Stimulated activated CD8-positive, alpha-beta memory T cell treated with anti-CD3 and anti-CD28 coated beads, Interleukin-12 subunit alpha, Interleukin-12 subunit beta, amount 100 ng/mL, for 24 hours (primary cell): ENCODE measurements around the gene IL12RB2.
"Not testable (repeated sequence)": the region's sequence is repeated elsewhere in the genome, so short reads cannot be mapped to it uniquely, and the experiment has no call there.

Experiments
- DNase-seq: peaks from one replicate; pipeline ENCODE4 v3.0.0-alpha.2; 2020; ENCODE audit errors: extremely low read depth

IL12RB2 gene

DNA sequence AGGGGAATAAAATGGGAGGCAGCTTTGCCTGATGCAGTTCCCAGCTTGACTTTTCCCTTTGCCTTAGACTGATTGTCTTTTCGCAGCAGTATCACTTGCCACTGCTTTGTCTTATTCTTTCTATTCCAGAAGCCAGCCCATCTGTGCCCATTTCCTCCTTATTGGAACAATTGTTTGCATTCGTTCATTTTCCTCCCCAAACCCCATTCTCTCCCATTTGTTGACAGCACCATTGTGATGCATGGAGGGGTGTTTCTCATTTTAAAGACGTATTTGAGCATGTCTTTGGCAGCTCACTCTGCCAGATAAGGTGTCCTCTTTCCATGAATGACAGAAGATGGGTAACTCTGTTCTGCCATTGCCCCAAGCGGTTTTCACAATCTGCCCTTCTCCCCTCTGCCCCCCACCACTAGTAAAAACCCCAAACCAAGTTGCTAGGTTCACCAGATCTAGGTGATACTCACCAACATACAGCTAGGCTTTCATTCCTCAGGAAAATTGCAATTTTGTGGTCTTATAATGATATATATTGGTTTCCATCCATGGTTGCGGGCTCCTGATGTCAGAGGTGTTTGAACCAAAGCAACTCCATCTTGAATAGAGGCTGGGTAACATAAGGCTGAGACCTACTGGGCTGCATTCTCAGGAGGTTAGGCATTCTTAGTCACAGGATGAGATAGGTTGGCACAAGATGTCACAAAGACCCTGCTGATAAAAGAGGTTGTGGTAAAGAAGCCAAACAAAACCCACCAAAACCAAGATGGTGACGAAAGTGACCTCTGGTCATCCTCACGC, 91.7 kb downstream of the IL12RB2 start:
- no peak for DNase-seq

DNA sequence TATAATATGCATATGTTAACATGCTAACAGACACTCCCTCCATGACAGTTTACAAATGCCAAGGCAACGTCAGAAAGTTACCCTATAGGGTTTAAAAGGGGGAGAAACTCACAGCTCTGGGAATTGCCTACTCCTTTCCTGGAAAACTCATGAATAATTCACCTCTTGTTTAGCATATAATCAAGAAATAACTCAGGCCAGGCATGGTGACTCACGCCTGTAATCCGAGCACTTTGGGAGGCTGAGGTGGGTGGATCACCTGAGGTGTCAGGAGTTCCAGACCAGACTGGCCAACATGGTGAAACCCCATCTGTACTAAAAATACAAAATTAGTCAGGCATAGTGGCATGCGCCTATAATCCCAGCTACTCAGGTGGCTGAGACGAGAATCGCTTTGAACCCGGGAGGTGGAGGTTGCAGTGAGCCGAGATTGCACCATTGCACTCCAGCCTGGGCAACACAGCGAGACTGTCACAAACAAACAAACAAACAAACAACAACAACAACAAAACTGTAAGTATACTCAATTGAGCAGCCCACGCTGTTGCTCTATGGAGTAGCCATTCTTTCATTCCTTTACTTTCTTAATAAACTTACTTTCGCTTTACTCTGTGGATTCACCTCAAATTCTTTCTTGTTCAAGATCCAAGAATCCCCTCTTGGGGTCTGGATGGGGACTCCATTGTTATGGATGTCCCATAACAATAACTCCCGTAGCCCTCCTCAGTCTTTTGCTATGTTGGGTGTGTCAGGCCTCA, 92.5 kb downstream of the IL12RB2 start:
- DNase-seq: peak; percentile 21

DNA sequence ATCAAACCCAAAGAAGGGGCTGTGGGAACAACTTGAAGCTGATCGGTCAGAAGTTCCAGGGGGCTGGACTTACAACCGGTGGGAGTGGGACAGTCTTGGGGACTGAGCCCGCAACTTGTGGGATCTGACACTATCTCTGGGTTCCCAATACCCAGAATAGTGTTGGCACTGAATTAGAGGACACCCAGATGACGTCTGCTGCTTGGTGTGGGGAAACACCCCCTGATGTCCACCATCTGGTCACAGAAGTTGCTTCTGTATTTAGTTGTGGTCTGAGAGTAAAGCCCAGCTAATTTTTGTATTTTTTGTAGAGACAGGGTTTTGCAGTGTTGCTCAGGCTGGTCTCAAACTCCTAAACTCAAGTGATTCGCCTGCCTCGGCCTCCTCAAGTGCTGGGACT, 93.8 kb downstream of the IL12RB2 start:
- no peak for DNase-seq

DNA sequence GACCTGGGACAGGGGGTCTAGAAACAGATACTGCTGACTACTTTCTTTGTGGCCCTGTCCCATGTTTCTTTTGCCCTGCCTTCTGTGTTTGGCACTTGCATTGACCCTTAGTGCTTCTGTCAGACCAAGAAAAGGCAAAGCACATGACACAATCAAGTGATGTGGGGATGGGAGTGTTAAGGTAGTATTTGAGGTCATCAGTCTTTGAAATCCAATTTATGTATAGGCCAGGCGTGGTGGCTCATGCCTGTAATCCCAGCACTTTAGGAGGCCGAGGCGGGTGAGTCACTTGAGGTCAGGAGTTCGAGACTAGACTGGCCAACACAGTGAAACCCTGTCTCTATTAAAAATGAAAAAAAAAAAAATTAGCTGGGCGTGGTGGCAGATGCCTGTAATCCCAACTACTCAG, 96.5 kb downstream of the IL12RB2 start:
- no peak for DNase-seq

DNA sequence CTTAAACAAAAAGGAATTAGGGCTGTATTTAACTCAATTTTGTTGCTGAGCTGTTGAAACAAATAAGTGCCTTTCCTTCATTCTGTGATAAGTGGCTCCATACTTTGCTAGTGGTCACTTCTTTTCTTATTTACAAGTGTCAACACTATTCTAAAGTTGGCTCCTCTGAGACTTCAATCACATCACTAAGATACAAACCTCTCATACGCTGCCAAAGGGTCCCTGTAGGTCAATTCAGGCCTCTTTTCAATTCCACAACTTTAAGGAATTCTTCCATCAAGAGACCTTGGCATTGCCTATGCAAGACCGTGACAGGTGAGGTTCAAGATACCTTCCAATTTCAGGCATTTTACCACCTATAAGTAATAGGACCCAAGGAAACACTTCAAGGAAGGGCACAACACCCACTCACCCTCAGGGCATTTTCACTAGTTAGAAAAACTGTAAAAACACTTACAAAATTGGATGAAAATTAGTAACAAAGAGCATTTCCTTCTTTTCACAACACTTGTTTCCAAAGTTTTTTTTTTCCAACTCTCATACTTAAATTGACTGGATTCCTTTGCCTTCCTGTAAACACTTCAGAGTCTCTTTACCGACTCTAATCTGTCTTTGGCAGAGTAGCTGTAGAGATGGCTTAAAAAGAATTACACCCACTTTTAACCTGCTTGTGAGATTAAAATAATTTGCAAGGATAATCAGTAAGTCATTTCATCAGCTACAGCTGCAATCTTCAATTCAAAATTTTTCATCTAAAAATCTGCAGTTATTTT, 98.0 kb downstream of the IL12RB2 start:
- no peak for DNase-seq

DNA sequence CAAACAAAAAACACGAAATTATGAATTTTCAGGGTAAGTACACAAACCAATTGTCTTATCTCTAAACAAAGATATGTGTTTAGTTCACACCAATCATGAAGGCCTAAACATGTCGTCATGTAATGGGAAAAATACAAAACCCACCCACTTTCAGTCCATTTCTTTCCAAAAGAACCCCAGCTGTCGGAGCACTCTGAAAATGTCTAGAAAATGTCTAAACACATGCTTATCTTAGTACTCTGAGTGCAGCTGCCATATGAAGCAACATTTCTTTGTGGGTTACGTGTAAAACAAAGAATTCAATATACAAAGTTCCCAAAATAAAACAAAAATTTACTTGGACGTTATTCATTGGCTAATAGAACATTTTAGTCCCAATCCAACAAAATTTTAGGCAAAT, 99.8 kb downstream of the IL12RB2 start:
- no peak for DNase-seq

DNA sequence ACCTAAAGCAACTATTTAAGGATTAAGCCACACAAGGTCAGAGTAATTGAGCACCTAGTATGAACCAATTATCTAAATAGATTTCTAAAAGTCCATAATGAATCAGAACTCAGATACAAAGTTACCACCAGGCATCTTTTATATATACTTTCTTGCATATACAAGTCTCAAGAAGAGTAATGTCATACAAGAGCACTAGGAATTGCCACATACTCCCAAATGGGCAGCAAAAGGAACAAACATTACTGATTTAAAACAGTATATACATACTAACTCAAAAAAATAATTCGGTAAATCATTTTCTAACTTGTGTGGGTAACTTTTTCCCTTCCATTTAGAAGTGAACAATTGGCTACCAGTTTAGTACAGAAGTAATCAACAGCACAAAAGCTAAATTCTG, 100.5 kb downstream of the IL12RB2 start:
- no peak for DNase-seq

DNA sequence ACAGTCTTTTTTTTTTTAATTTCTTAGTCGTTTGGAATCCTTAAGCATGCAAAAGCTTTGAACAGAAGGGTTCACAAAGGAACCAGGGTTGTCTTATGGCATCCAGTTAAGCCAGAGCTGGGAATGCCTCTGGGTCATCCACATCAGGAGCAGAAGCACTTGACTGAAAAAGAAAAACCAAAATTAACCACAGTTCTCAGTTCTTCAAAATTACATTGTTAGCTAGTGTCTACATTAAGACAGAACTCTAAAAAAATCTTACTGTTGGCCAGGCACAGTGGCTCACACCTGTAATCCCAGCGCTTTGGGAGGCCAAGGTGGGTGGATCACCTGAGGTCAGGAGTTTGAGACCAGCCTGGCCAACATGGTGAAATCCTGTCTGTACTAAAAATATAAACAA, 105.4 kb downstream of the IL12RB2 start:
- not testable (repeated sequence) for DNase-seq

DNA sequence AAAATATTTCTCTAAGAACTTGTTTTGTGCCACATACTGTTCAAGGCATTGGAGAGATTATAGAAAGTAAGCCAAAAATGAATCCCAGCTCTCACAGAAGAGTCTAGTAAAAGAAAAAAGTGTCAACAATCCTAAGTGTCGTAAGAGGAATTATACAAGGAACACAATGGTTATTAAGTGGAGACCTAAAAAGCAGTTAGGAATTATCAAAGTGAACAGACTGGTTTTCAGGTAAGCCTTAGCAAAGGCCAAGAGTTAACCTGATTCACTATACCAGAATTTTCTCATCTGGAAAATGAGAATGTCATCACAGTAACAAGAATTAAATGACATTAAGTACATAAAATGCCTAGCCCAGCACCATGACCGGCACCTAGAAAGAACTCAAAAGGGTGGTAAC, 106.9 kb downstream of the IL12RB2 start:
- no peak for DNase-seq

DNA sequence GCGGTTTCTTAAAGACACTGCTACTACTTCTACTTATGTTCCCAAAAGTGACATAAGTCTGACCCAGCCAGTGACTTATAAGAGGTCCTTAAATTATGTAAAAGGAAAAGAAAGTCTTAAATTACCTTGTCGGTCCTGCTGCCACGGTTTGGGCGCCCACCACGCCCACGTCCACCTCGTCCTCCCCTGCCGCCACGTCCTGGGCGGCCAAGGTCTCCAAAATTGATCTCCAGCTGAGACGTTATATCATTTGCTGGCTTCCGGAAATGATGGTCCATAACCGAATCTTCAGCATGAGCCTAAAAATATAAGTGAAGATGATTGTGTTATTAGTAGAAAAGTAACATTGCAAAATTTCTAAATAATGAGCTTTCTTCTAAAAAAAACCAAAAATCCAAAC, 107.4 kb downstream of the IL12RB2 start:
- no peak for DNase-seq

DNA sequence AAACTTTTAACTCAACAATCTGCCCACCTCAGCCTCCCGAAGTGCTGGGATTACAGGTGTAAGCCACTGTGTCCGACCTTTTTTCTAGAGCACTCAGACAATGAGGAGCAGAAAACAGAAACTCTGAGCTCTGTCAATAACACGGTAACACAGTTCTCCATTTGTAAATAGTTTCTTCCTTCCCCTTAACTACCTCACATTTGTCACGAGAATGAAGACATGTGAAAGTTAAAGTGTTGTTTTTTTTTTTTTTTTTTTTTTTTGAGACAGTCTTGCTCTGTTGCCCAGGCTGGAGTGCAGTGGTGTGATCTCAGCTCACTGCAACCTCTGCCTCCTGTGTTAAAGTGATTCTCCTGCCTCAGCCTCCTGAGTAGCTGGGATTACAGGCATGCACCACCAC, 110.1 kb downstream of the IL12RB2 start:
- DNase-seq: not testable (repeated sequence)

DNA sequence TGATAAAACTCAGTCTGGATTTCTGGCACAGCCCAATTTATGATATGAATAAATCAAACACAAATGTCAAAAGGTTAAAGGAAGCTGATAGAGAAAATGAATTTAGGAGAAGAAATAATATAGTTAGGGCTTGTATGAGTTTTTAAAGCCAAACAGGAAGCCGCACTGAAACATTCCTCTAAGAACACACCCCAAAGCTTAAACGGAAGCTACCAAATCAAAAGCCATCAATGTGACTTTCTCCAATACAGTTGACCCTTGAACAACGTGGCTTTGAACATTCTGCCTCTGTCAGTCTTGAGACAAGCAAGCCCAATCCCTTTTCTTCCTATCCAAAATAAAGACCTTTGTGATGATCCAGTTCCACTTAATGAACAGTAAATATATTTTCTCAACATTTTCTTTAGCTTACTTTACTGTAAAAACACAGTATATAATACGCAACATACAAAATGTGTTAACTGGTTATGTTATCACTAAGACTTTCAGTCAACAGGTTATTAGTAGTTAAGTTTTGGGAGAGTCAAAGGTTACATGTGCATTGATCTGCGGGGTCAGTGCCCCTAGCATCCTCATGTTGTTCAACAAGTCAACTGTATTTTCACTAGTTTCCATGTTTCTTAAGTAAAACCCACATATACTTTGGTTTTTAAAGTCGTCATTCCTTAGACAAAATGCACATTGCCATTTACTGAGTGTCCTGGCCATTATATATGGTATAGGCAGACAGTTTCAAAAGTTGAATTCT, 111.3 kb downstream of the IL12RB2 start:
- no peak for DNase-seq

DNA sequence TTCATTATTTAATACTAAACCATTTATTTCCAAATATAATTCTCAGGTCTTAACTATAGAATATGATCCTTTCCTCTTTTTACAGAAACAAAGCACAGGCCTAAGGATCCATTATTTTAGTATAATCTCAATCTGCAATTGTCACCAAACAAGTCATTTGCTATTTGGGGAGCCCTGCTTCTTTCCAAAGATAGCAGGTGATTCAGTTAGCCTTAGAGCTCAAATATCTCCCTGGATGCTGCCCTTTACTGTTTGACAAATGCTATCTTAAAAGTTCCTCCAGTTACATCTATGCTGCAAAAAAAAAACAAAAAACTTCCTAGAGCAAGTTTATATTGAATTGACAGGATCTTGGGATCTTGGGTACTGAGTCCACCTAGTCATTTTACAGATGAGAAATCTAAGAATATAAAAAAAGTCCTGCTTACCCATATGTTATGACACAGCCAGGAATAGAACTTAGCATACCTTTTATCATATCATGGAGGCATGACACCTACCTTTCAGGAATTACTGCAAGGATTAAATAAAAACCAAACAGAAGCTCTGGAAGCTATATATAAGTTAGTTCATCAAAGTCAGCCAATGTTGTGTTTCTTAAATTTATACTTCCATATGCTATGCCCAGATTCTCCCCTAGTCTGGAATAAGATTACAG, 113.3 kb downstream of the IL12RB2 start:
- no peak for DNase-seq

DNA sequence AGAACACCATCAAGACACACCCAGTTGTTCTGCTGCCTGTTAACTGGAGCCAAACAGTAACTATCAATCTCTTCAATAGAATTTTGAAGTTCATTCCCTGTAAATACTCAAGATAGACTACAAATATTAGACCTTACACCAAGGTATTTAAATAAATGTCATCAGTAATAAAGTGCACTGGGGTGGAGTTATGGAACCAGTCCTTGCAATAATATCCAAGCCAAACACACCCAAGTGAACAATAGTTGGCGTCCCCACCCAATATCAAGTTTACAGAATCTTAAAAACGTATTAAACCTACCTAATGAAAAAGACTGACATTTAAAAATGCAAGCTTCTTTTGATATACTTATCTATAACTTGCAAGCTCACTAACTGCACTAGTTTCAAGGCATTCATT, 119.8 kb downstream of the IL12RB2 start:
- no peak for DNase-seq

DNA sequence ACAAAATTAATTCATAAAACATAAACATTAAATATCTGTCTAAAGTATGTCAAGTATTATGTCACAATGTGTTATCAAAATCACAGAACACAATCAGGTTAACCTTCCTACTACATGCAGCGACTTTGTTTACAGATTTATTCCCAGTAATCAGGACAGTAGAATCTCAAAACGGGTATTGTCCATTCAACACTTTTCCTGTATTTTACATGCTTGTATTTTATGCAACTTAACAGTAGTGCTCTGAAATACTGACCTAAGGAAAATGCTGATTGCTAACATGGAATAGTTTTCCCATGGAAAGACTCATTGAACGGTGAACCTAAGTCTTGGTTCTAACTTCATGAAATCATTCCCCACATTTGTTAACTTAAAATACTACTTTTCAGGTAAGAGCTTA, 120.3 kb downstream of the IL12RB2 start:
- no peak for DNase-seq

DNA sequence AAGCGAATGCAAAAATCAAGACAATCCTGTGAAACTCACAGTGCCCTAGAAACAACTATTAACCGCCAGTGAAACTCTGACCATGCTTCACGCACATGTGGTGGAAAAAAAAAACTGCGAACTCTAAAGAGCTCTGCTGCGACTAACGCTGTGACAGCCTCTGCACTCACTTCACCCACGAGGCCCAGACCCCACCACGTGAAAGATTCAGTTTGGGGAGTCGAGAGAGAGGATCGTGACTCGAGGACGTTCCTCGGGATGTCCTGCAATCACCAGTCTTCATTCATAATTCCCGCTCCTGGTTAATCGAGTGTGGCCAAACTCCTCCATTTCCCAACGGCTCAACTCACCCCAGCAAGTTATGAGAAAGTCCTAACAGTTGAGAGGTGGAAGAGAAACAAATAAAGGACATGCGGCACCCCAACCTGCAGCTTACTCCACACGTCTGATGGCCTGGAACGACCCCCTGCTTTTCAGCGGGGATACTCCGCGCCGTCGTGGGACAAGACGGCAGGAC, 121.4 kb downstream of the IL12RB2 start:
- peak; percentile 23 for DNase-seq

DNA sequence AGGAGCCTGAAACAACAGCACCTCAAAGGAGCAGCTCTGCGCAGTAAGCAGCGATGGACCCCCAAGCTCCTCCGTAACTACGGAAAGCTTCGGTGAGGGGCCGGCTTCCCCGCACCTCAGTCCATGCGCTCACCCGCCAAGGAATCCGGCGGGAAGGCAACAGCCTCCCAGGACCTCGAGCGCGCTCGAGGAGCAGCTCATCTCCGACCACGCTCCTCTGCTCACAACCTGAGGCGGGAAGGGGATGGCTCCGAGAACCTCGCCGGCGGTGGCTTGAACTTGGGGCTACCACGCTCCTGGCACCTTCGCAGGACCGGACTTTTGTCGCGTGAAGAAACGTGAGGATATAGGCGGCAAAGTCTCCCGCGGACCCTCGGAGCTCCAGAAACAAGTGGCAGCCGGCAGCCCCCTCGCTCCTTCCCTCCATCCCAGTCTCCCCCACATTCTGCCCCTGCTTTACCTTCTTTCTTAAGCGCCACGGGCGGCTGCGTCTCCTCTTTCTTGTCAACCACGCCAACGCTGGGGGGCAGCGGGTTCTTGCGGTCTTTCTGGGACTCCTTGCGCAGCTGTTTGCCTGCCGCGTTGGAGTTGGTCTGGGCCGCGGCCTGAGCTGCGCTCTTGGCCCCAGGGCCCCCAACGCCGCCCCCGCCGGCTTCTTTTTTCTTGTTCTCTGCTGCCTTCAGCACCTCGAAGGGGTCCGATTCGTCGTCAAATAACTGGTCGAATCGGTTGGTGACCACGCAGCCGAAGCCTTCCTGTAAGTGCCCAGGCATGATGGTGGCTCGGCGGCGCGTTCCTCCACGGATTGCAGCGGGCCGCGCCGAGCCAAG, 122.1 kb downstream of the IL12RB2 start:
- DNase-seq: no peak

DNA sequence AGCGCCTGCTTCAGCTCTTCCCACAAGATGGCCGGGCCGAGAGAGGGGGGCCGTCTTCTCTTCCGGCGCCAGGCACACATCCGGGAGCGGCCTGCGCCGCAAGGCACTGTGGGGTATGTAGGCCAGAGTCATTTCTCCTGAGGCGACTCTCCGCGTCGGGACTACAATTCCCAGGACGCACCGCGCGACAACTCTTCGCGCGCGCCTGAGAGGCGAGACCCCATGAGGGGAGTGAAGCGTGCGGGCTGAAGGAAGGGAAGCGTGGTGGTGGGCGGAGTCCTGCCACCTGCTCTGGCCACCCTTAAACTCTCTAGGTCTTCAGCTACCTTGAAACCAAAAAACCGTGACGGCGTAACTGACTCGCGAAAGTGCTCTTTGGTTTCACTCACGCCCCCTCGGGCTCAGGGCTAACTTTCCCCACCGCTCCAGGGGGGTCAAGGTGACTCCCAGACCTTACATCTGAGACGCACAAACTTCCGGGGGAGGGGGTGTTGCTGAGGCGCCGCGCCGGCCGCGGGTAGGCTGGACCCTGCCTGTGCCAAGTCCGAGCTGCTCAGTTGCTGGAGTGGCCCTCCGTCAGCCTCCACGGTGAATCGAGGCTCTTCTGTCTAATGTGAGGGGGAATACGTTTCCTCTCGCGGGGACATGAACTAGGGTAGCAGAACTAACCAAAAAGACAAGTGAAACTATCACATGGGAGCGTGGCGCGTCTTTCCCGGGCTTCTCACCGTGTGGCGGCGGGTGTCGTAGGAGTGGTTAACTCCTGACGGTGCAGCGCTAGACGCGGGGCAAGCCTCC, 122.9 kb downstream of the IL12RB2 start, which contains the start of gene SERBP1:
TSS of gene SERBP1 (minus strand) at position 45 of the 798 bp plus-strand sequence. CDS start 102 bp downstream, outside the sequence.
- peak; percentile 87 for DNase-seq

DNA sequence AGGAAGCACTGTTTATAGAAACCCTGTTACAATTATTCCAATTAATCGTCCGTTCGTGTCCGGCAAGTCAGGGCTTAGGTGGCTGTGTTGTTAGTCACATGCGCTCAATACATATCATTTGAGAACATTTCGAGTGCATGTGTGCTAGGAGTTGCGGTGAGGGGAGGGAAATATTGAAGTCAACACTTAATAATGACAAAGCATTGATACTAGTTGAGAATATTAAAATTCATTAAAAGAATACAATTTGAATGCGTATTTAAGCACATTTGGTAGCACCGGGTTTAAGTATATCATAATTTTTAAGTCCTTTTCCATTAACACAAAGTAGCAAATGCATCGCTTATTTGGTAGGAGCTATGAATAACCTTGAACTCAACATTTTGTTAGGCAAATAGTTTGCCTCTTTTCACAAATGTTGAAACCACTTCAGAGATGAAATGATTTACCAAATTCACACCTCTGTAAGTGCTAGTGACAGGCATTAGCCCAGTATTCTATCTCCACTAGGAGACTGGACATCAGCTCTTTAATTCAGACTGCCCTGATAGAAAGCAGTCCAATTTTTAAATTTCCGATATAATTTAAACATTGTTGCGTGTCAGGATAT, 123.6 kb downstream of the IL12RB2 start:
- no peak for DNase-seq
